GM21390 (cell line): Measurements from ENCODE around the gene SLC7A5.
"Not testable (repeated sequence)": the region's sequence is repeated elsewhere in the genome, so short reads cannot be mapped to it uniquely, and the experiment has no call there.

Experiments used
- ATAC-seq: cut with Tn5 transposase; IDR thresholded peaks from one replicate; pipeline ENCODE4 v1.9.1; 2021; ENCODE audit not compliant: unreplicated experiment

Gene SLC7A5

GRCh38 chr16:87800497-87800896 lies 68.8 kb downstream of the SLC7A5 start:
- ATAC-seq: no peak

DNA sequence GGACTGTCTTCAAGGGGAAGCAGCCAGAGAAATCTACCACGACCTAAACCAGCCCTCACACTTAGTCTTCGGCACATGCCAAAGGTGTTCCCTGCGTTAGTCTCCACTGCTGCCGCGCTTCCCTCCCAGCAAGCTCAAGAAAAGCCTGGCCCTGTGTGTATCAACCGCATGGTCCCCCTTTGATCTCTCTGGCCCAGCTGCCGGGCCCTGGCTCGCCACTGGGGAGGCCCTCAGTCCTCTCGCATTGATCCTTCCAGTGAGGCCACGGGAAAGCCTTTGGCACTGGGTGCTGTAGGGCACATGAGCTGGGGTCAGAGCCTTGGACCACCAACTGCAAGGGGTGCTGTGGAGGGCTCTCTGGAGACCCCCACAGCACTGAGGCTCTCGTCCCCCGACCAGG lies 74.0 kb downstream of the SLC7A5 start:
- ATAC-seq: no peak

GRCh38 chr16:87794485-87795078 lies 74.7 kb downstream of the SLC7A5 start:
- no peak for ATAC-seq

DNA sequence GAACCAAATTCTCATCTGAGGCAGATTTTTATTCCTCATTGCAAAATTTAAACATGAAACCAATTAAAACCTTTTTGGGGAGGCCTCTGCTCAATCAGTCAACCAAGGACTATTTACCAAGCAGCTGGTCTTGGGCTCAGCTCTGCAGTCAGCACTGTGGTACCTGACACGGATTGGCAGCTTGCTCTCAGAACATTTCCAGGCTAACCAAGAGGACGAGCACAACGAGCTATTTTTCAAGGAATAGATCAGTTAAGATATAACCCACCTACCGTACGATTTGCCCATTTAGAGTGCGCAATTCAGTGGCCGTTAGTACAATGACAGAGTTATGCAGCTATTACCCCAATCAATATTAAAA lies 77.1 kb downstream of the SLC7A5 start:
- no peak for ATAC-seq

DNA sequence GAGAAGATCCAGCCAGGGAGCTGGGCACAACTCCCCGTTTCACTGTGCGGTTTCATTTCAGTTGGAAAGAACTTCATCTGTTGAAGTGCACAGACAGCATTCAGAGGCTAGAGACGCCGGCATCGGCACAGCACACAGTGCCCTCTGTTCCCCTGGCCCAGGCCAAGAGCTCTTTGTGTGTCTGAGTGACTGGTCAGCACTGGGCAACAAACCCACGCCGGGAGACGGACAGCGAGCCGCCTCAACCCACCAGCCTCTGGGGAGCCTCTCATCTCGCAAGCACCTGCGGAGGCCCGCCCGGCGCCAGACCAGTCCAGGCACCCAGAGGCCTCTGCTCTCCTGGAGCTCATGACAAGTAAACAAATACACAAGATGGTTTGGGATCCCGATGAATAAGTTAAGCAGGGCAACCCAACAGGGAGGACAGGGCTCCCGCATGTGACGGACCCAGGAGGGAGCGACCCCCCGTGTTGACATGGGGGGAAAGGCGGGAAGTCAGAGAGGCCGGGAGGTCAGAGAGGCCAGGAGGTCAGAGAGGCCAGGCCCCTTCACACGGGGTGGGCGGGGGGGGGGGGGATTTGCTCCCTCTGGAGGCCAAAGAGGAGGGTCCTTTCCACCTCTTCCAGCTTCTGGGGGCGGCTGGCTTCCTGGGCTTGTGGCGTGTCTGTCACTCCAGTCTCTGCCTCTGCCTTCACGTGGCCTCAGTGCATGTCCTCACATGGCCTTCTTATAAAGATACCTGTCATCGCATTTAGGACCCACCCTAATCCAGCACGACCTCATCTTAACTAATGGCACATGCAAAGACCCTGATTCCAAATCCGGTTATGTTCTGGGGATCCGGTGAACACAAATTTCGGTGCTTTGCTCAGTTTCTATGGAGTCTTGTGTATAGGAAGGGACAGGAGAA lies 77.8 kb downstream of the SLC7A5 start:
- ATAC-seq: no peak

- no peak for ATAC-seq
These were observed 78.8 kb downstream of the SLC7A5 start for GRCh38 chr16:87790292-87791100.

DNA sequence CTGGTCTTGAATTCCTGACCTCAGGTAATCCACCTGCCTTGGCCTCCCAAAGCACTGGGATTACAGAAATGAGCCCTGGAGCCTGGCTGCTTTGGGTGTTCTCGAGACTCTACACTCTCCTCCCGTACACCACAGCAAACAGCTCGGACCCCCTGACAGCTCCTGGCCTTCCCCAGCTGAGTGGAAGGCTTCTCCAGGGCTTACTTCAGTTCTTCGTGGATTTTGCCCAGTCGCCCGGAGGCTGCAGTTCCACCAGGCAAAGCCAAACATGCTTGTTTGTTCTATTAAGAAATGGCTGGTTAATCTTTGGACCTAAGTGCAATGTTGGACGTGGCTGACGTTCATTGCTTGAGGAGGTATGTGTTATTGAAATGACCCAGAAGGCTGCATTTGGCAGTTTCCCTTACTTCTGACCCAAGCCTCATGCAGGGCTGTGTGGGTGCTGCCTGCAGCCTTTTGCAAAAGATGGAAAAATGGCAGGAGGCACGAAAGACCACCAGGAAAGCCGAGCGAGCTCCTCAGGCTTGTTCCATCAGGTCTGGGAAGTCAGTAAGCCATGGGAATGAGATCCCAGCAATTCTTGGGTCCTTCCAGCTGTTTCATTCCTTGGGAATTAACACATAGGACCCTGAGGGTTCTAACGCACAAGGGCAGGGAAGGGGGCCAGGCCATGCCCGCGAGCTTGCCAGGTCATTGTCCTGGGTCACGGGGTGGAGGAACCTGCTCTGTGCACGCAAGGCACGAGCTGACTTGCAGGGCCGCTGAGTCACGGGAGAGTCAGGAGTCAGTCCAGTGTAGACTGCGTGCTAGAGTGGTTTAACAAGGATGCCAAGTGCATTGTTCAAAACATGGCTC lies 79.6 kb downstream of the SLC7A5 start:
- ATAC-seq: no peak

- ATAC-seq: not testable (repeated sequence)
These were observed 80.4 kb downstream of the SLC7A5 start for GRCh38 chr16:87788730-87789436.

- ATAC-seq: not testable (repeated sequence)
These were observed 81.7 kb downstream of the SLC7A5 start for GRCh38 chr16:87787451-87788091.

- no peak for ATAC-seq
These were observed 84.5 kb downstream of the SLC7A5 start for GRCh38 chr16:87784812-87785211.

DNA sequence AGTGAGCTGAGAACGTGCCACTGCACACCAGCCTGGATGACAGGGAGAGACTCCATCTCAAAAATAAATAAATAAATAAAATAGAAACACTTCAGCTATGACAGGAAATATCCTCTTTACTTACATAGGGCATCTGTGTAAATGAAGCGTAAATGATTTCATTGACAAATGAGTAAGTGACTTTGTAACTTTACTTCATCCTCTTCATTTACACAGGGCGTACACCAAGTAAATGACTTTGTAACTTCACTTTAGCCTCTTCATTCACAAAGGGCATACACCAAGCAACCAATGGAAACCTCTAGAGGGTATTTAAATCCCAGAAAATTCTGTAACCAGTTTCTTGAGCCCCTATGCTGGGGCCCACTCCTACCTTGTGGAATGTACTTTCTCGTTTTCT lies 87.3 kb downstream of the SLC7A5 start:
- ATAC-seq: no peak

GRCh38 chr16:87780385-87780989 lies 88.8 kb downstream of the SLC7A5 start:
- no peak for ATAC-seq
